ENCODE data around the gene TSPAN5.

GRCh38 chr4:98642991-98643426 lies 15.4 kb downstream of the TSPAN5 start:
- no peak for TF ChIP-seq CTCF (IDR thresholded peaks at IDR 0.05; ENCODE audit: insufficient read depth, low read length)
- TF ChIP-seq REST (IDR thresholded peaks at IDR 0.05; ENCODE audit: insufficient replicate concordance, low read depth), result no peak
- TF ChIP-seq POLR2AphosphoS5 (IDR thresholded peaks at IDR 0.05; ENCODE audit: low read depth), result no peak
- TF ChIP-seq GABPA (IDR thresholded peaks at IDR 0.05; ENCODE audit: low read depth), result no peak

Data from HL-60 (cell line).